ENCODE data around the gene DES. TPM values are rescaled to one million over a fixed set of nuclear protein-coding genes. Genes with fewer than 3 reads are reported as not detected.

DES gene
- total RNA-seq, 2 donors from 2014 or later = 12.7 to 23.1 TPM

GRCh38 chr2:219446689-219447088 lies 28.5 kb downstream of the DES start:
- no peak overlapping the region for H3K27ac ChIP-seq
- DNase-seq (no peak), ATAC-seq (no peak)
- H3K4me3 ChIP-seq = no peak overlapping the region
- TF ChIP-seq CTCF (IDR thresholded peaks at IDR 0.05) = no peak
- TF ChIP-seq POLR2A (IDR thresholded peaks at IDR 0.05) = no peak
- no peaks in the 10 kb centered on the region for H3K9me3 ChIP-seq
- intact Hi-C loops (cut with DNase I) = no loop called here
- H3K4me1 ChIP-seq = peaks cover 12% of the 10 kb centered on the region
- peaks cover 0 to 16% of the 10 kb centered on the region in 2 donors for H3K27me3 ChIP-seq
- 70 to 89% methylated on average over 1 of the region's 1 CpG for WGBS, 2 donors
- no peaks in the 10 kb centered on the region for H3K36me3 ChIP-seq (replicated peaks in 1 of 2; ENCODE audit: insufficient read depth in 1 of 2, low read depth in 2 of 2)

GRCh38 chr2:219447242-219448098 lies 29.3 kb downstream of the DES start:
- H3K4me1 ChIP-seq = peaks cover 12% of the 10 kb centered on the region
- H3K4me3 ChIP-seq = no peak overlapping the region
- no peak for ATAC-seq
- peaks cover 0 to 16% of the 10 kb centered on the region in 2 donors for H3K27me3 ChIP-seq
- no peak for DNase-seq
- H3K27ac ChIP-seq = no peak overlapping the region
- no peaks in the 10 kb centered on the region for H3K9me3 ChIP-seq
- TF ChIP-seq CTCF (IDR thresholded peaks at IDR 0.05) = no peak
- no peak for TF ChIP-seq POLR2A (IDR thresholded peaks at IDR 0.05)
- 59 to 60% methylated on average over 10 to 18 of the region's 23 CpGs for WGBS, 2 donors
- intact Hi-C loops (cut with DNase I) = no loop called here
- no peaks in the 10 kb centered on the region for H3K36me3 ChIP-seq (replicated peaks in 1 of 2; ENCODE audit: insufficient read depth in 1 of 2, low read depth in 2 of 2)

- Histone ChIP-seq H3K4me3 (no peak overlapping the region), H3K9me3 (no peaks in the 10 kb centered on the region), H3K27ac (no peak overlapping the region), H3K4me1 (peaks cover 15% of the 10 kb centered on the region), H3K36me3 (replicated peaks in 1 of 2; ENCODE audit: insufficient read depth in 1 of 2, low read depth in 2 of 2) (no peaks in the 10 kb centered on the region), H3K27me3 (peaks cover 0 to 13% of the 10 kb centered on the region in 2 donors)
- 9% methylated on average over 67 of the region's 88 CpGs; no CpG with 5 or more reads in 1 of the 2 donors for WGBS, 2 donors
- no peak for TF ChIP-seq POLR2A (IDR thresholded peaks at IDR 0.05)
- TF ChIP-seq CTCF (IDR thresholded peaks at IDR 0.05) = no peak
- intact Hi-C loops (cut with DNase I) = no loop called here
- ATAC-seq (no peak), DNase-seq (no peak)
Observed at GRCh38 chr2:219448099-219448775, 30.1 kb downstream of the DES start.

- no peaks in the 10 kb centered on the region for H3K9me3 ChIP-seq
- peaks cover 18% of the 10 kb centered on the region for H3K4me1 ChIP-seq
- 14 to 48% methylated on average over 4 to 50 of the region's 51 CpGs for WGBS, 2 donors
- intact Hi-C loops (cut with DNase I) = no loop called here
- H3K36me3 ChIP-seq (replicated peaks in 1 of 2; ENCODE audit: insufficient read depth in 1 of 2, low read depth in 2 of 2) = no peaks in the 10 kb centered on the region
- H3K27ac ChIP-seq = no peak overlapping the region
- DNase-seq (no peak), ATAC-seq (no peak)
- no peak overlapping the region for H3K4me3 ChIP-seq
- H3K27me3 ChIP-seq = peaks cover 0 to 13% of the 10 kb centered on the region in 2 donors
- TF ChIP-seq POLR2A (IDR thresholded peaks at IDR 0.05) (no peak), CTCF (IDR thresholded peaks at IDR 0.05) (no peak)
Observed at GRCh38 chr2:219448776-219449341, 30.7 kb downstream of the DES start.

All from body of pancreas (tissue), 4 donors.